ENCODE measurements around the gene PMM2.

- no peak for TF ChIP-seq POLR2A (IDR thresholded peaks at IDR 0.05)
- TF ChIP-seq CTCF (IDR thresholded peaks at IDR 0.05 in 4 of 5, conservative IDR thresholded peaks at IDR 0.05 in 1 of 5) = no peak
Measured at GRCh38 chr16:8773537-8773936, 24.1 kb upstream of the PMM2 start.

Measured in gastrocnemius medialis (tissue), 4 donors.